NCI-H345 (cell line): ENCODE results near the gene CST7.
"Not testable (repeated sequence)": the region's sequence is repeated elsewhere in the genome, so short reads cannot be mapped to it uniquely, and the experiment has no call there.

Source experiments
- DNase-seq: peaks from one replicate; lab custom pipeline; 2025; lab: John Stamatoyannopoulos, UW

Gene CST7

DNA sequence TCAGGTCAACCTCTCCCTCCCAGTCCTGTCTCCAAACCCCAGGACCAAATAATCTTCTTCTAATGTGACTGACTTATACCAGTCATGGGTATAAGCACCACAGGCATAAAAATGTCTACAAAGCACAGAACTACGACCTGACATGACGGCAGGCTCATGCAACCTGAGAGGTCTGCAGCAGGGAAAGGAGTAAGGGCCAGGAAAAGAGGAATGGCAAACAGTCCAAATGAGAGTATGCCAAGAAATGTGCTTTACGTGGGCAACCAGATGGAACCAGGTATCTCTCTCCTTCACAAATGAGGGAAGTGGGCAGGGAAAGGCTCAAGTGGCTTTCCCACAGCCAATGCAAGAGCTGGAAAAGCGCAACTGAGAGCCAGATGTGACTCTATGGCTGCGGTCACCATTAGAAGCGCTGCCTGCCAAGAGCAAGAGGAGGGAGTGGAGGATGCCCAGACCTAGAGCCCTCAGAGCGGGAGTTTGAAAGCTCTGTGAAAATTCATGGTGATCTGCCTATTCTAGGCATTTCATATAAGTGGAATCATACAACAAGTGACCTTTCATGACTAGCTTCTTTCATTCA is 37.5 kb downstream of the CST7 start:
- peak; percentile 54 for DNase-seq

DNA sequence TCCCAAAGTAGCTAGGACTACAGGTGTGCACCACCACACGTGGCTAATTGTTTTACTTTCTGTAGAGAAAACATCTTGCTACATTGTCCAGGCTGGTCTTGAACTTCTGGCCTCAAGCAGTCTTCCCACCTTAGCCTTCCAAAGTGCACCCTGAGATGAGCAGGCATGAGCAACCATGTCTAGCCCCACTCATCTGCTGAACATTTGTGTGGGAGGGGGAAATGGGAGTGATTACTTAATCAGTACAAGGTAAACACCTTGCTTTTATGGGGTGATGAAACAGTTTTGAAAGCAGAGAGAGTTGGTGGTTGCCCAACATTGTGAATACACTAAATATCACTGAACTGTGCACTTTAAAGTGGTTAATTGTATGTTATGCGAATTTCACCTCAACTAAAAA is 38.2 kb downstream of the CST7 start:
- peak; percentile 31 for DNase-seq

GRCh38 chr20:24987873-24988835 is 39.1 kb downstream of the CST7 start:
- DNase-seq: no peak

GRCh38 chr20:24989162-24989561 is 40.1 kb downstream of the CST7 start:
- DNase-seq: no peak

- DNase-seq: no peak
Measured at GRCh38 chr20:24990810-24991252, 41.8 kb downstream of the CST7 start.

- peak; percentile 41 for DNase-seq
Measured at GRCh38 chr20:24991897-24992486, 42.9 kb downstream of the CST7 start.

GRCh38 chr20:24992487-24993205 is 43.6 kb downstream of the CST7 start, which contains the start of gene APMAP:
Gene APMAP (minus strand): TSS chr20:24992751. CDS start chr20:24992688, 63 bp downstream.
- peak; percentile 98 for DNase-seq

DNA sequence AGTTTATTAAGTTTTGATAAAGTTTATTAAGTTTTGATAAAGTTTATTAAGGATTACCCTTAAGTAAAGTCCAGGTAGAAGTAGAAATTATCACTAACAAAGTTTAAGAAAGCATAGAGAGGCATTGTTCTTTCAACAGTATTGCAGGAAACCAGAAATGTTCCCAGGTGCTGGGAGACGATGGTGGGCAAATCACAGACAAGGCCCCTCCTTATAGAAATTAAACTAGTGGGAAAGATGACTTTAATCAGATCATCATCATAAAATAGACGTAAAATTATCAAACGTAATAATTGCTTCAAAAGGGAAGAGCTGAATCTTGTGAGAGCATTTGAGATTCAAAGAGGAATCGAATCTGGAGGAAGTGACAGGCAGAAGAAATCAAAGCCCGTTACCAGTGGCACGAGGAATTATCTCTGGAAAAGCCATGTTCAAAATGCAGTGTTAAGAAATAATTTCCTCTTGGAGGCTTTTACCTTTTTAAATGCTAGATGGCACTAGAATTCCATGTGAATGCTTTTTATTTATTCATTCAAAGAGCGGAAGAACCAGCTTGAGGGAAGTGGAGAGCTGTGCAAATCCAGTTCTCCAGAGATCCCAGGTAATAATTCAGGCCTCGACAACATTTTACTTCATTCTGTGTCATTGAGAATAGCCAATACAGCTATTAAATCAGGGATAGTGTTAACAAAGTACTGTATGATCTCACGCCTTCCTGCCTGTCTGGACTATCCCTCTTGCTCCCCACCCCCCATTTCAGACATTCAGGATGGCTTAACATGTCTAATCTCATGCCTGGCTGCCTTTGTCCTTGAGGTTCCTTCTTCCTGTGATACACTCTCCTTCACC is 44.5 kb downstream of the CST7 start:
- peak; percentile 72 for DNase-seq

GRCh38 chr20:24994186-24994465 is 45.1 kb downstream of the CST7 start:
- no peak for DNase-seq

GRCh38 chr20:24994470-24995368 is 45.6 kb downstream of the CST7 start:
- DNase-seq: peak; percentile 85

DNA sequence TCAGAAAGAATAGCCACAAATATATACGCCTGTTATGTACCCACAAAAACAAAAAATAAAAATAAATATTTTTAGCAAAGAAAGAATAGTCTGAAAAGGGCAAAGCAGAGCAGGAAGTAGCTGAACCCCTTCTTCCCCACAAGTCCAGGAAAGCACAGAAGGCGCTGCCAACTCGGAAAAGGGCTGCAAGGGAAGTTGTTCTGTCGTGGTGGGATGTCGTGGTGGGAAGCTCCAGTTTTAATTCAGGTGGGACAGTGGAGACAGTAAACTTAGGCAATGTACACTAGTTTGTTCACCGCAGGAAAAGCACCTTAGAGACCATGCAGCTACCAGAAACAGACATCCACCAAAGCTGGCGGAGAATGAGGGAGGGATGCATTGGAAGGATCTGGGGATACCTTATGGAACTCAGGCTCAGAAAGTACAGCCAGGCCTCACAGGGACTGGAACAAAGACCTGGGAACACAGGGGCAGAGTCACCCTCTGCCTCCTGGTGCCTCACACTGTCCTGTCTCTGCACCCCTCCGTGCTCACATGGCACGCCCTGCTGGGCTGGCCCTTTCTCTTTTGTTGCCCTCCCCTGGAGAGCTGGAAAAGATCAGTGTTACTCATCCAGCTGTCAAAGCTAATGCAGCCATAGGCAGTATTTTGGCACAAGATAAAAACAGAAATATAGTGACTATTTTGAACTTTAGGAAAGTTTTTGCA is 46.8 kb downstream of the CST7 start:
- peak; percentile 86 for DNase-seq

DNA sequence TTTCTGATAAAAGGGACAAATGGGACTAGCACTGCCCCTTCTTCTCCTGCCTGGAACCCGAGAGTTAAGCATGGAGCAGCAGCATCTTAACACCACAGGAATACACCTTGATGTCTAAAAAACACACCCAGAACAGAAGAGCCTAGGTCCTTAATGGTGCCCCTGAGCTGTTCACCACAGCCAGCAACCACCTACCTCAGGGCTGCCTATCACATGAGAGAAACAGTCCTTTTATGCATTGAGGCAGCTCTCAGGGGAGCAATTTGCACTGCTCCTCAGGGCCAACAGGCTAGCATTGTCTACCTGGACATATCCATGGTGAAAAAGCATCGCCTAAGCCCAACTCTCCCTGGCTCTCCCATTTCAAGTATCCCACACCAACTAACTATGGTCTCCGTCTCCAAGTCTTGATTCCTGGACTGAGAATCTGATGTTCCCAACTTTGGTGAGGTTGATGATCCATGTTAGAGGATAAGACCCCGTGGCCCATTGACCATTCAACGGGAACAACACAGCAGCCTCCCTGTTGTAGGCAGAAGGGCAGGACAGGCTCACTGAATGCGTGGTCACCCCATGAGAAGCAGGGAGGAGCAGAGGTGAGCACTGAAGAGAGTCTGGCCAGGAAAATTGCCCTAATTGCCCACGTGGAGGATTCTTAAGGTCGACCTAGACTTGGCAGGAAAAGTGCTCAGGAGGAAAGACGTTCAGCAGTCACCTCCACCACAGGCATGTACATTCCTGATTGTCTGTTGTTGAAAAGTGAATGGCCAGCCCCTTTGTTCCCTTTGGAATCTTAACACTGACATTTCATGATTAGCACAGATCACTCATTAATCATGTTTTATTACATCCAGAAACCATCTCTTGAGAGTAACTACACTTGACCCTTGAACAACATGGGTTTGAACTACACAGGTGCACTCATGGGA is 47.6 kb downstream of the CST7 start:
- peak; percentile 32 for DNase-seq

DNA sequence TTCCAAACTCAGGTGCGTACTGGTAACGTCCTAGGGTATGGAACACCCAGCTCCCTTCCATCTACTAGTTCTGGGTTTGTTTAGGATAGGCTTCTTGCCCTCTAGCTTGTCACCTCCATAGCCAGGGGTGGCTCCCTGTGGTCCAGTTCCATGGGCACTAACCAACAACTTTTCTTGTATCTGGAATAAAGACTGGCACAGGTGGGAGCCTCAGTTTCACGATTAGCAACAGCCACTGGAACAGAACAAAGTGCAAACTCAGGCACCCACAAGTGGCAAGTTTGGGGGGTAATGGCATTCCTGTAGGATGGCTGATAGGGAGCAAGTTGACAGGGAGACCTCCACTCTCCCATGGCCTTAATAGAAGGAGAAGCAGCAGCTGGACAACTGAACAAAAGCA is 49.1 kb downstream of the CST7 start:
- DNase-seq: no peak

DNA sequence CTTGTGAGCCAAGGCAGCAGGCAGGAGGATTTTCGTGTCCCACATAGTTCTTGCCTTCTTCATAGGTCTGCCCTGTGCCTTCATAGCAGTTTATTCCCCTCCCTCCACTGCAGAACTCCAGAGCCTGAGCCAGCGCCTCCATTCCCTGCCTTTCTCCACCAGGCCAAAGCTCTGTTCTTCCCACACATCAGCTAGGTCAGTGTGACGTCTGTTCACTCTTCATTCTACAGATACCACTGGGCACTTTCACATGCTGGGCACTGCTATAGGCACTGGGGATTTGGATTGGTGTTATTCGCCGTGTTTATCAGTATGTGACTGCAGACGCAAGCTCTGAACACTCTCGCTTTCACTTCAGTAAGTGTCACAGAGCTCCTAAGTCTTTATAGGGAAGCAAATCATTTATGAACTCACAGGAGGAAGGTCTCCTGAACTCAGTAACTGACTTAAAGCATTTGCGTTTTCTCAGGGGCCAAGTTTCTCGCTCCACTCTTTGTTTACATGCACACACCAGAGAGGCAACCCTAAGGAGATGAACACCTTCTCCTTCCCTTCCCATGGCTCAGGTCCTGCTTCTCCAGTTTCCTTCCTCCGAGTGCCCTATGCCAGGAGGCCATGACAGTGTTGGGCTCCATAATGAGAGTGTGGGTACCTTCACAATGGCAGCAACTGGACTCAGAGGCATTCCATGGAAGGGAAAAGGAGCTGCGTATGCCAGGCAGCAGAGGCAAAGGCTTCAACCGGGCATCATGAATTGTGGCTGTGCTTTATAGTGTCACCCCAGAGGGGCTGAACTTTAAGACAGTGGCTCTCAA is 49.8 kb downstream of the CST7 start:
- no peak for DNase-seq

DNA sequence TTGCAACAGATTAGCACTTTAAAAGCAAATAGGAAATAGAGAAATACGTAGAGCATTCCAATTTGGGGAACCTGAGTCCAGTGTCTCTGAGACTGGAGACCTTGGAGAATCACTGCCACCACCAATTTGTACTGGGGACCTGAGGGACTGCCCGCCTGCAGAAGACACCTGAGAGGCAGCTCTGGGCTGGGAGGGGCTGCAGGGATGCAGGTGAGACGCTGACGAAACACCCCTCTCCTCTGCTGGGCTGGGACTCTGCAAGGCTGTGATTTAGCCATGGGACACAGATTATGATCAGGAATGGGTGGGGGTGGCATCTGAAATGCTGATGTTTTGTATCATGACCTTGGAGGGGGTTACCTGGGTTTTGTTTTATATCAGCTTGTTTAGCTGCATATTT is 50.5 kb downstream of the CST7 start:
- no peak for DNase-seq

- DNase-seq: peak; percentile 79
Measured at GRCh38 chr20:25000268-25000801, 51.3 kb downstream of the CST7 start.

GRCh38 chr20:25001323-25001722 is 52.3 kb downstream of the CST7 start:
- DNase-seq: not testable (repeated sequence)
